HG03045 (cell line): Measurements from ENCODE around the gene LMBR1.
"Not testable (repeated sequence)": the region's sequence is repeated elsewhere in the genome, so short reads cannot be mapped to it uniquely, and the experiment has no call there.

Source experiments
- ATAC-seq: cut with Tn5 transposase; IDR thresholded peaks from one replicate; pipeline ENCODE4 v1.9.1; 2021; ENCODE audit warnings: mild to moderate bottlenecking, moderate library complexity; ENCODE audit not compliant: unreplicated experiment

Gene LMBR1

GRCh38 chr7:156854654-156855053, 38.3 kb downstream of the LMBR1 start:
- no peak for ATAC-seq

GRCh38 chr7:156848979-156849378, 44.0 kb downstream of the LMBR1 start:
- no peak for ATAC-seq

- no peak for ATAC-seq
Observed at GRCh38 chr7:156845379-156846101, 47.4 kb downstream of the LMBR1 start.

GRCh38 chr7:156843582-156843981, 49.4 kb downstream of the LMBR1 start:
- ATAC-seq, result not testable (repeated sequence)

- no peak for ATAC-seq
Observed at GRCh38 chr7:156843157-156843556, 49.8 kb downstream of the LMBR1 start.

- ATAC-seq, result no peak
Observed at GRCh38 chr7:156842740-156843140, 50.2 kb downstream of the LMBR1 start.

- no peak for ATAC-seq
Observed at GRCh38 chr7:156842317-156842716, 50.7 kb downstream of the LMBR1 start.

- no peak for ATAC-seq
Observed at GRCh38 chr7:156841497-156841896, 51.5 kb downstream of the LMBR1 start.

GRCh38 chr7:156840134-156840533, 52.8 kb downstream of the LMBR1 start:
- no peak for ATAC-seq

- no peak for ATAC-seq
Observed at GRCh38 chr7:156836443-156836842, 56.5 kb downstream of the LMBR1 start.

- ATAC-seq, result no peak
Observed at GRCh38 chr7:156834462-156834861, 58.5 kb downstream of the LMBR1 start.

- no peak for ATAC-seq
Observed at GRCh38 chr7:156833312-156833711, 59.7 kb downstream of the LMBR1 start.

GRCh38 chr7:156832195-156832877, 60.6 kb downstream of the LMBR1 start:
- no peak for ATAC-seq

GRCh38 chr7:156829669-156830336, 63.2 kb downstream of the LMBR1 start:
- ATAC-seq, result no peak

- ATAC-seq, result no peak
Observed at GRCh38 chr7:156827587-156828203, 65.3 kb downstream of the LMBR1 start.

- no peak for ATAC-seq
Observed at GRCh38 chr7:156823435-156823834, 69.5 kb downstream of the LMBR1 start.

GRCh38 chr7:156820445-156821063, 72.4 kb downstream of the LMBR1 start:
- no peak for ATAC-seq

- no peak for ATAC-seq
Observed at GRCh38 chr7:156819733-156820295, 73.2 kb downstream of the LMBR1 start.

GRCh38 chr7:156818133-156818532, 74.8 kb downstream of the LMBR1 start:
- no peak for ATAC-seq

- no peak for ATAC-seq
Observed at GRCh38 chr7:156816943-156817572, 75.9 kb downstream of the LMBR1 start.
